IPS-20b (cell line): ENCODE measurements around the gene ALG13.
"Not testable (repeated sequence)": the region's sequence is repeated elsewhere in the genome, so short reads cannot be mapped to it uniquely, and the experiment has no call there.

ENCODE experiments used
- H3K27ac ChIP-seq: one replicate; pipeline ENCODE4 v1.5.1; 2013; ENCODE audit warnings: low read length
- H3K27me3 ChIP-seq: 2 replicates; pipeline ENCODE4 v1.6.1; 2013; ENCODE audit warnings: mild to moderate bottlenecking, low read length, inconsistent platforms; ENCODE audit not compliant: insufficient read depth
- H3K36me3 ChIP-seq: 2 replicates; pipeline ENCODE4 v1.6.1; 2013; ENCODE audit warnings: low read depth, mild to moderate bottlenecking, inconsistent platforms, low read length, moderate library complexity; ENCODE audit not compliant: insufficient read depth
- H3K4me1 ChIP-seq: 2 replicates; pipeline ENCODE4 v1.6.1; 2013; ENCODE audit warnings: mild to moderate bottlenecking, control low read depth, inconsistent platforms, low read length, moderate library complexity; ENCODE audit not compliant: insufficient read depth
- H3K4me3 ChIP-seq: 2 replicates; pipeline ENCODE4 v1.5.1; 2013; ENCODE audit warnings: mild to moderate bottlenecking, low read length, inconsistent platforms
- H3K9ac ChIP-seq: 2 replicates; pipeline ENCODE4 v1.6.1; 2013; ENCODE audit warnings: low read depth, mild to moderate bottlenecking, inconsistent platforms, low read length, moderate library complexity
- H3K9me3 ChIP-seq: 2 replicates; pipeline ENCODE4 v1.6.1; 2013; ENCODE audit warnings: mild to moderate bottlenecking, low read depth, low read length, inconsistent platforms; ENCODE audit not compliant: insufficient read depth

The ALG13 gene

DNA sequence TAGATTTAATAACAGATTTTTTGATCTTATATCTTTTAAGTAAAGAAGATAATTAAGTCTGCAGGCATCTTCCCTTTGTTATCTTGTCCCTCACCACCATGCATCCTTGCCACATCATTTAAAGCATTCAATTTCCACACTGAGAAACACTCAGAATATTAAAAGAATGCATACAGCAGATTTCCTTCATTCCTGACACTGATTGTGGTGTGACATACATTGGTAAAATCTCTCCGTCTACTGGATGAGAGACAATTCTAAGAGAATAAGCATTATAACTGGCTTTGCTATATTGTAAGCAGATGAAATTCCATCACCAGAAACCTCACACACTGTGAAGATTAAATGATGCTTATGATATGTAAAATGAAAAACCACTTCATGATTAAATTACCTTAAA is 97.6 kb downstream of the ALG13 start:
- Histone ChIP-seq H3K9ac (no peak overlapping the region), H3K9me3 (no peaks in the 10 kb centered on the region), H3K36me3 (no peaks in the 10 kb centered on the region), H3K4me1 (no peaks in the 10 kb centered on the region), H3K27me3 (no peaks in the 10 kb centered on the region), H3K27ac (no peak overlapping the region), H3K4me3 (no peak overlapping the region)

- H3K27me3 ChIP-seq, result no peaks in the 10 kb centered on the region
- no peak overlapping the region for H3K27ac ChIP-seq
- H3K9me3 ChIP-seq, result no peaks in the 10 kb centered on the region
- no peak overlapping the region for H3K4me3 ChIP-seq
- H3K9ac ChIP-seq, result no peak overlapping the region
- no peaks in the 10 kb centered on the region for H3K36me3 ChIP-seq
- H3K4me1 ChIP-seq, result no peaks in the 10 kb centered on the region
Measured at GRCh38 chrX:111779582-111779981, 98.6 kb downstream of the ALG13 start.

DNA sequence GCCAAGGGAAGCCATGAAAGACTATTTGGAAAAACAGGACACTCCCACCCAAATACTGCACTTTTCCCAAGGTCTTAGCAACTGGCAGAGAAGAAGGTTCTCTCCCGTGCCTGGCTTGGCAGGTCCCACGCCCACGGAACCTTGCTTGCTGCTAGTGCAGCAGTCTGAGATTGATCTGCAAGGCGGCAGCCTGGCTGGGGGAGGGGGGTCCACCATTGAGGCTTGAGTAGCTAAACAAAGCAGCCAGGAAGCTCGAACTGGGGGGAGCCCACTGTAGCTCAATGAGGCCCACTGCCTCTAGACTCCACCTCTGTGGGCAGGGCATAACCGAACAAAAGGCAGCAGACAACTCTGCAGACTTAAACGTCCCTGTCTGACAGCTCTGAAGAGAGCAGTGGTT is 103.7 kb downstream of the ALG13 start:
- H3K4me1 ChIP-seq, result no peaks in the 10 kb centered on the region
- H3K9ac ChIP-seq, result no peak overlapping the region
- no peaks in the 10 kb centered on the region for H3K36me3 ChIP-seq
- H3K27me3 ChIP-seq, result no peaks in the 10 kb centered on the region
- no peak overlapping the region for H3K4me3 ChIP-seq
- no peaks in the 10 kb centered on the region for H3K9me3 ChIP-seq
- H3K27ac ChIP-seq, result no peak overlapping the region

DNA sequence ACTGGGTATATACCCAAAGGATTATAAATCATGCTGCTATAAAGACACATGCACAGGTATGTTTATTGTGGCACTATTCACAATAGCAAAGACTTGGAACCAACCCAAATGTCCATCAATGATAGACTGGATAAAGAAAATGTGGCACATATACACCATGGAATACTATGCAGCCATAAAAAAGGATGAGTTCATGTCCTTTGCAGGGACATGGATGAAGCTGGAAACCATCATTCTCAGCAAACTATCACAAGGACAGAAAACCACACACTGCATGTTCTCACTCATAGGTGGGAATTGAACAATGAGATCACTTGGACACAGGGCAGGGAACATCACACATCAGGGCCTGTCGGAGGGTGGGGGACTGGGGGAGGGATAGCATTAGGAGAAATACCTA is 109.1 kb downstream of the ALG13 start:
- H3K4me3 ChIP-seq, H3K4me1 ChIP-seq, H3K9me3 ChIP-seq, H3K9ac ChIP-seq, H3K27ac ChIP-seq, H3K27me3 ChIP-seq, H3K36me3 ChIP-seq: not testable (repeated sequence)
